A549 treated with Mapracorat at 1 μM for 4 hours (cell line): Measurements from ENCODE around the gene XG. TPM values are rescaled to one million over a fixed set of nuclear protein-coding genes. Genes with fewer than 3 reads are reported as not detected.

ENCODE experiments used
- total RNA-seq: library from RNA; stranded (reverse); fragments of 200-300 nt; extraction: Qiagen RNA extraction; gene quantifications from 5 replicates; pipeline ENCODE4 v1.2.3, GENCODE V29; 2022

The XG gene, protein sequence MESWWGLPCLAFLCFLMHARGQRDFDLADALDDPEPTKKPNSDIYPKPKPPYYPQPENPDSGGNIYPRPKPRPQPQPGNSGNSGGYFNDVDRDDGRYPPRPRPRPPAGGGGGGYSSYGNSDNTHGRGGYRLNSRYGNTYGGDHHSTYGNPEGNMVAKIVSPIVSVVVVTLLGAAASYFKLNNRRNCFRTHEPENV
- total RNA-seq, result not detected in 5 replicates

DNA sequence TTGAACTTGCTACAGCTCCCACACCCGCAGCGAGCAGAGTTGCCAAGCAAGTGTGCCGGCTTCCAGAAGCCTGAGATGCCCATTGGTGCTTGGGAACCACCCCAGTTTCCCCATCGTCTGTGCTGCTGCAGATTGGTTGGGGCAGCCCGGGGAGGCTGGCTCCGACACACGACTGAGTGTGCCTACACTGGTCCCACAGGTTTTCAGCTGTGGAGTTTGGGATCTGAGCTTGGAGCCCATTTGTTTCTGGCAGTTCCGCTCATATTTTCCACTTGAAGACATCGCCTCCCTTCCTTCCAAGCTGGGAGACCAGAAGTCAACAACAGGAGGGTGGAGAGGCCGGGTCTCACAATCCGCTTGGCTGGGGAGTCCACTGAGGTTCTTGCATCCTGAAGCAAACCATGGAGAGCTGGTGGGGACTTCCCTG is at the start of gene XG:
Gene XG, plus strand, starts transcription at position 167 of the 427 bp plus-strand sequence. Its CDS starts 235 bp downstream, at position 402.

DNA sequence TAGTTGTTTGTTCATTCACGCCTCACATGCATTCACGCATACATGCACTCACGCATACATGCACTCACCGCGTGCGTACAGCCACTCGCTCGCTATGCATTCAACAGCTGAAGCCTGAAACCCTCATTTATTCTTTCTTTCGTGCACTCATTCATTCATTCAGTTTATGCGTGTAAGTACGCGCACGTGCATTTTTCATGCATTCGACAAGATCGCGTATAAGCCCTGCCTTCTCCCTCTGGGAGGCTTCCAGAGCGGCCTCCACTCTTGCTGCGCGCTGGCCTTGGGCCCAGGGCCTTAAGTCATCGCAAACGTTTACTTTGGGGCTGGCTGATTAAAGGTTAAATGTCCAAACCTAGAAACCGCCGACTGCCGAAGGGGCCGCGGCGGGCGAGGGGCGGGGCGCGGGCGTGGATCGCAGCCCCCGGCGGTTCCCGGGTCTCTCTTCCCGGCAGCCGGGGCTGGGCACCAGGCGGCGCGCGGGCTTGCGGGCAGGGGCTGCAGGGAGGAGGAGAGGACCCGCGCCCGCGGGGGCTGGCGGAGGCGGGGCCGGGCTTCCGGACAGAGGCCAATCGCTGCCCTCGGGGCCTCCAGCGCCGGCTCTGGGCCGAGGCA is 76.6 kb downstream of the XG start, which contains the start of gene GYG2:
Gene GYG2, plus strand, starts transcription at position 587 of the 615 bp plus-strand sequence. CDS start 1,259 bp downstream, outside the sequence.

Other genes with a start within 250 kb of the XG start
- 298 to 311 TPM (median 304 TPM) in 5 replicates for gene CD99, start 60.7 kb upstream of the XG start, total RNA-seq
- 3.6 to 5.0 TPM (median 4.3 TPM) in 5 replicates for gene GYG2, start 76.9 kb downstream of the XG start, total RNA-seq
- gene ARSD, start 177.3 kb downstream of the XG start, total RNA-seq, result 12.0 to 15.0 TPM (median 13.8 TPM) in 5 replicates